GM12892 (cell line): ENCODE data around the gene GARS1.

Experiments
- POLR2A ChIP-seq: IDR thresholded peaks from 2 replicates; pipeline ENCODE4 v1.6.1; 2011; ENCODE audit warnings: low read depth, low read length, control low read depth
- POLR2AphosphoS5 ChIP-seq: IDR thresholded peaks from 2 replicates; pipeline ENCODE4 v1.6.1; 2011; ENCODE audit warnings: low read depth, low read length, control low read depth
- TAF1 ChIP-seq: IDR thresholded peaks from 2 replicates; pipeline ENCODE4 v1.6.1; 2011; ENCODE audit warnings: low read depth, mild to moderate bottlenecking, control low read depth, low read length, borderline replicate concordance

DNA sequence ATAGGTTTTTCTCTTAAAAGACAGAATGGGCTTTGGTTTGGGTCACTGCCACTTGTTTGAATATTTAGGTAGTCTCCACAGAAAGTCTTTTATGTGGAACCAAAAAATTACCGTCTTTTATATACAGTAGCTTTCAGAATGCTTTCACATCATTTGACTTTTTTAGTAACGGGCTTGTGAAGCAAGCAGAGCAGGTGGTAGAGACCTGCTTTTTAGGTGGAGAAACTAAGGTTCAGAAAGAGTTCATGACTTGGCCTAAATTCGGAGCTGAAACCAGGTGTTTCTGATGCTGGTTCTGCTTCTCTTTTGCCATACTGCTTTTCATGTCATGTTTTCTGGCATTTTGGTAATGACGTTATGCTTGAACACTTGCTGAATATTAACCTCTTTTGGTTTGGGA lies 36.3 kb downstream of the GARS1 start:
- TF ChIP-seq POLR2AphosphoS5 (no peak), TAF1 (no peak), POLR2A (no peak)
